ENCODE measurements around the gene ST8SIA6. TPM values are rescaled to one million over a fixed set of nuclear protein-coding genes. Genes with fewer than 3 reads are reported as not detected.

Gene ST8SIA6
- total and polyA plus RNA-seq, 7 donors: 0.12 to 2.1 (median 1.1) TPM

- 47 to 48% (median 48%) methylated on average over 1 of the region's 1 CpG for WGBS, 3 donors
- no peak for TF ChIP-seq CTCF (IDR thresholded peaks at IDR 0.05)
Measured at GRCh38 chr10:17380016-17380415, 74.4 kb downstream of the ST8SIA6 start.

GRCh38 chr10:17379151-17379690 lies 75.2 kb downstream of the ST8SIA6 start:
- WGBS, 3 donors: 45 to 56% (median 50%) methylated on average over 6 of the region's 6 CpGs
- ATAC-seq: no peak
- DNase-seq: no peak
- H3K9me3 ChIP-seq: no peaks in the 10 kb centered on the region
- no peak overlapping the region for H3K27ac ChIP-seq
- H3K27me3 ChIP-seq (ENCODE audit: insufficient read depth in 3 of 3, low read length in 2 of 3): peaks cover 0 to 3% (median 0%) of the 10 kb centered on the region in 3 donors
- no peak overlapping the region for H3K4me3 ChIP-seq
- no peaks in the 10 kb centered on the region for H3K36me3 ChIP-seq (ENCODE audit: insufficient read depth in 1 of 2, low read depth in 1 of 2)
- H3K4me1 ChIP-seq: no peaks in the 10 kb centered on the region
- intact Hi-C loops (cut with DNase I): no loop called here
- no peak for TF ChIP-seq CTCF (IDR thresholded peaks at IDR 0.05)

More at GRCh38 chr10:17380016-17380415, 74.4 kb downstream of the ST8SIA6 start:
- H3K27ac ChIP-seq: no peak overlapping the region
- ATAC-seq (no peak), DNase-seq (no peak)
- intact Hi-C loops (cut with DNase I): no loop called here
- no peak overlapping the region for H3K4me3 ChIP-seq
- peaks cover 0 to 3% (median 0%) of the 10 kb centered on the region in 3 donors for H3K27me3 ChIP-seq (ENCODE audit: insufficient read depth in 3 of 3, low read length in 2 of 3)
- H3K9me3 ChIP-seq: no peaks in the 10 kb centered on the region
- H3K36me3 ChIP-seq (ENCODE audit: insufficient read depth in 1 of 2, low read depth in 1 of 2): no peaks in the 10 kb centered on the region
- no peaks in the 10 kb centered on the region for H3K4me1 ChIP-seq

GRCh38 chr10:17375936-17376584 lies 78.3 kb downstream of the ST8SIA6 start:
- no peak for TF ChIP-seq CTCF (IDR thresholded peaks at IDR 0.05)
- 77 to 86% (median 83%) methylated on average over 10 of the region's 10 CpGs for WGBS, 3 donors
- H3K36me3 ChIP-seq (ENCODE audit: insufficient read depth in 1 of 2, low read depth in 1 of 2): no peaks in the 10 kb centered on the region
- ATAC-seq: no peak
- H3K27me3 ChIP-seq (ENCODE audit: insufficient read depth in 3 of 3, low read length in 2 of 3): peaks cover 0 to 3% (median 0%) of the 10 kb centered on the region in 3 donors
- no peaks in the 10 kb centered on the region for H3K9me3 ChIP-seq
- intact Hi-C loops (cut with DNase I): no loop called here
- H3K27ac ChIP-seq: no peak overlapping the region
- no peaks in the 10 kb centered on the region for H3K4me1 ChIP-seq
- no peak overlapping the region for H3K4me3 ChIP-seq
- no peak for DNase-seq

GRCh38 chr10:17368708-17369272 lies 85.6 kb downstream of the ST8SIA6 start:
- no peaks in the 10 kb centered on the region for H3K36me3 ChIP-seq (ENCODE audit: insufficient read depth in 1 of 2, low read depth in 1 of 2)
- H3K27ac ChIP-seq: no peak overlapping the region
- ATAC-seq: no peak
- 89 to 95% (median 90%) methylated on average over 4 of the region's 4 CpGs for WGBS, 3 donors
- H3K4me1 ChIP-seq: no peaks in the 10 kb centered on the region
- H3K4me3 ChIP-seq: no peak overlapping the region
- intact Hi-C loops (cut with DNase I): no loop called here
- TF ChIP-seq CTCF (IDR thresholded peaks at IDR 0.05): no peak
- H3K27me3 ChIP-seq (ENCODE audit: insufficient read depth in 3 of 3, low read length in 2 of 3): no peaks in the 10 kb centered on the region
- DNase-seq: no peak
- no peaks in the 10 kb centered on the region for H3K9me3 ChIP-seq
